IPS DF 4.7 (cell line): ENCODE results near the gene KCNQ1OT1.
"Not testable (repeated sequence)": the region's sequence is repeated elsewhere in the genome, so short reads cannot be mapped to it uniquely, and the experiment has no call there.

Experiments used
- DNase-seq: peaks from one replicate; pipeline ENCODE4 v3.0.0-alpha.2; 2013; ENCODE audit warnings: low spot score; ENCODE audit errors: extremely low read depth

Gene KCNQ1OT1

GRCh38 chr11:2655016-2655719 lies 44.6 kb downstream of the KCNQ1OT1 start:
- no peak for DNase-seq

GRCh38 chr11:2653930-2654739 lies 45.7 kb downstream of the KCNQ1OT1 start:
- DNase-seq, result no peak

- DNase-seq, result no peak
Observed at GRCh38 chr11:2653198-2653551, 46.6 kb downstream of the KCNQ1OT1 start.

- DNase-seq, result no peak
Observed at GRCh38 chr11:2652333-2653197, 47.2 kb downstream of the KCNQ1OT1 start.

GRCh38 chr11:2651826-2652271 lies 47.9 kb downstream of the KCNQ1OT1 start:
- no peak for DNase-seq

GRCh38 chr11:2651054-2651617 lies 48.7 kb downstream of the KCNQ1OT1 start:
- DNase-seq, result no peak

- no peak for DNase-seq
Observed at GRCh38 chr11:2650343-2650867, 49.4 kb downstream of the KCNQ1OT1 start.

GRCh38 chr11:2649848-2650247 lies 49.9 kb downstream of the KCNQ1OT1 start:
- DNase-seq, result no peak

- DNase-seq, result no peak
Observed at GRCh38 chr11:2649400-2649799, 50.4 kb downstream of the KCNQ1OT1 start.

- no peak for DNase-seq
Observed at GRCh38 chr11:2647953-2648352, 51.8 kb downstream of the KCNQ1OT1 start.

- DNase-seq, result no peak
Observed at GRCh38 chr11:2647167-2647566, 52.6 kb downstream of the KCNQ1OT1 start.

- no peak for DNase-seq
Observed at GRCh38 chr11:2645779-2646118, 54.0 kb downstream of the KCNQ1OT1 start.

GRCh38 chr11:2644844-2645778 lies 54.7 kb downstream of the KCNQ1OT1 start:
- no peak for DNase-seq

GRCh38 chr11:2643746-2644145 lies 56.0 kb downstream of the KCNQ1OT1 start:
- no peak for DNase-seq

- no peak for DNase-seq
Observed at GRCh38 chr11:2641623-2642022, 58.2 kb downstream of the KCNQ1OT1 start.

GRCh38 chr11:2639763-2640162 lies 60.0 kb downstream of the KCNQ1OT1 start:
- DNase-seq, result not testable (repeated sequence)

GRCh38 chr11:2631161-2631560 lies 68.6 kb downstream of the KCNQ1OT1 start:
- DNase-seq, result no peak

- no peak for DNase-seq
Observed at GRCh38 chr11:2630679-2631078, 69.1 kb downstream of the KCNQ1OT1 start.

- DNase-seq, result no peak
Observed at GRCh38 chr11:2625183-2625582, 74.6 kb downstream of the KCNQ1OT1 start.

GRCh38 chr11:2621894-2622293 lies 77.9 kb downstream of the KCNQ1OT1 start:
- DNase-seq, result no peak
